B cell (primary cell): ENCODE measurements around the gene ODAD4.

Experiments used
- EZH2 ChIP-seq: IDR thresholded peaks from 2 replicates; pipeline ENCODE4 v1.6.1; 2012; ENCODE audit warnings: borderline replicate concordance, low read depth, mild to moderate bottlenecking, moderate library complexity, low read length; ENCODE audit not compliant: insufficient read depth, poor library complexity, severe bottlenecking
- TF ChIP-seq, protein P1 (sequence below): fragments of 200-600 bp; IDR thresholded peaks from one replicate; pipeline ENCODE4 v1.8.0; 2022; ENCODE audit warnings: antibody characterized with exemption, mild to moderate bottlenecking

DNA sequence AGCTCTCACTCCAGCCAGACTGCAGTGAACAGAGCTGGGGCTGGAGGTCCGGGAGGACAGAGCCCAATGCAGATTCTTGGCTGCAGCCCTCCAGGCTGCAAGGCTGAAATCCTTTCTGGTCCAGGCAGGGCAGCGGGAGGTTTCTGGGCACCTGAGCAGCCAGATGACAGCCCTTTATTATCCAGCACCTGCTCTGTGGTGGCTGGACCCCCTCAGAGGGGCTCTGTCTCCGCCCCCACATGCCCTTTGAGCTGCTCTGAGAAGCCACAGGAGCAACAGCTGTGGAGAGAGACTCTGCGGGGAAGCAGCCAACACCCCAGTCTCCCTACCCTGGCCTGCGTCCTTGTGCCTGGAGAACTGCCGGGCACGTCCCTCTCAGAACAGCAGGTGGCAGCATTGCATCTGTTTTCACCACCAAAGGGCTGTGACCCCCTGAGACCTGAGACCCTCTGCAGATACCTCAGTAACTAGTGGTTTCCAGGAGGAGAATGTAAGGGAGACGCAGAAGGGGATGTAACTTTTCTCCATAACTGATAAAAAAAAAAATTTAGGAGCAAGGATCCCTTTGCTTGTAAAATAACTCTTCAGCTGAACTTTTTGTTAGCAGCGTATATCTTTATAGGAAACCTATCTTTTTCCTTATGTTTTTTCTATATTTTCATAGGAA, 32.5 kb downstream of the ODAD4 start:
- TF ChIP-seq, protein P1, sequence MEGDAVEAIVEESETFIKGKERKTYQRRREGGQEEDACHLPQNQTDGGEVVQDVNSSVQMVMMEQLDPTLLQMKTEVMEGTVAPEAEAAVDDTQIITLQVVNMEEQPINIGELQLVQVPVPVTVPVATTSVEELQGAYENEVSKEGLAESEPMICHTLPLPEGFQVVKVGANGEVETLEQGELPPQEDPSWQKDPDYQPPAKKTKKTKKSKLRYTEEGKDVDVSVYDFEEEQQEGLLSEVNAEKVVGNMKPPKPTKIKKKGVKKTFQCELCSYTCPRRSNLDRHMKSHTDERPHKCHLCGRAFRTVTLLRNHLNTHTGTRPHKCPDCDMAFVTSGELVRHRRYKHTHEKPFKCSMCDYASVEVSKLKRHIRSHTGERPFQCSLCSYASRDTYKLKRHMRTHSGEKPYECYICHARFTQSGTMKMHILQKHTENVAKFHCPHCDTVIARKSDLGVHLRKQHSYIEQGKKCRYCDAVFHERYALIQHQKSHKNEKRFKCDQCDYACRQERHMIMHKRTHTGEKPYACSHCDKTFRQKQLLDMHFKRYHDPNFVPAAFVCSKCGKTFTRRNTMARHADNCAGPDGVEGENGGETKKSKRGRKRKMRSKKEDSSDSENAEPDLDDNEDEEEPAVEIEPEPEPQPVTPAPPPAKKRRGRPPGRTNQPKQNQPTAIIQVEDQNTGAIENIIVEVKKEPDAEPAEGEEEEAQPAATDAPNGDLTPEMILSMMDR = peak; percentile 87
- no peak for TF ChIP-seq EZH2
